CD4-positive, alpha-beta T cell (primary cell): ENCODE results near the gene PAAF1. TPM values are rescaled to one million over a fixed set of nuclear protein-coding genes. Genes with fewer than 3 reads are reported as not detected.

Experiments used
- ATAC-seq: fragments of 200-7000 bp; cut with Tn5 transposase; one replicate; pipeline ENCODE4 v1.10.0; 2022; ENCODE audit warnings: mild to moderate bottlenecking; ENCODE audit not compliant: poor library complexity
- CTCF ChIA-PET: fragments of 350-600 bp; sonication (Branson Sonifier 250); formaldehyde crosslinking; loops from one replicate; lab custom pipeline; 2021; ENCODE audit warnings: antibody characterized with exemption, inconsistent platforms; lab: Charles Lee
- POLR2A ChIA-PET: fragments of 350-600 bp; sonication (Branson Sonifier 250); formaldehyde crosslinking; loops from one replicate; lab custom pipeline; 2021; ENCODE audit warnings: antibody characterized with exemption, inconsistent platforms; lab: Charles Lee
- DNase-seq, 14 experiments: peaks; one replicate each; pipeline ENCODE4 v3.0.0-alpha.2; 2013 to 2020; ENCODE audit warnings: mixed read lengths in 2 of 14
- H3K27ac ChIP-seq, 2 donors: one replicate each; pipeline versions ENCODE4 v1.5.1 to v1.7.0; 2013; ENCODE audit warnings: low read length in 2 of 2, low read depth in 1 of 2, mild to moderate bottlenecking in 1 of 2
- H3K27me3 ChIP-seq, 2 experiments: 1 replicate in 1 of 2; 2 replicates in 1 of 2; pipeline versions ENCODE4 v1.6.1 to v1.7.0; 2013; ENCODE audit warnings: low read length in 2 of 2, control low read depth in 1 of 2, mild to moderate bottlenecking in 1 of 2, moderate library complexity in 1 of 2; ENCODE audit not compliant: insufficient read depth in 2 of 2, control insufficient read depth in 1 of 2
- H3K36me3 ChIP-seq: one replicate; pipeline ENCODE4 v1.6.1; 2013; ENCODE audit warnings: low read length, control low read depth; ENCODE audit not compliant: insufficient read depth
- H3K4me1 ChIP-seq: one replicate; pipeline ENCODE4 v1.6.1; 2013; ENCODE audit warnings: low read length, control low read depth; ENCODE audit not compliant: insufficient read depth
- H3K4me3 ChIP-seq: one replicate; pipeline ENCODE4 v1.5.1; 2013; ENCODE audit warnings: mild to moderate bottlenecking, low read length, moderate library complexity
- H3K9me3 ChIP-seq, 2 experiments: 1 replicate in 1 of 2; 2 replicates in 1 of 2; pipeline versions ENCODE4 v1.6.1 to v1.7.0; 2013; ENCODE audit warnings: low read length in 2 of 2, mild to moderate bottlenecking in 2 of 2, control low read depth in 1 of 2, moderate library complexity in 1 of 2; ENCODE audit not compliant: control insufficient read depth in 1 of 2, insufficient read depth in 1 of 2
- H3K27ac Mint-ChIP-seq: one replicate; pipeline ENCODE4 v1.8.0; 2020; ENCODE audit warnings: mixed read lengths
- H3K27me3 Mint-ChIP-seq: one replicate; pipeline ENCODE4 v1.8.0; 2021; ENCODE audit warnings: mixed read lengths
- H3K36me3 Mint-ChIP-seq: one replicate; pipeline ENCODE4 v1.8.0; 2021; ENCODE audit warnings: low read depth, mixed read lengths
- H3K4me1 Mint-ChIP-seq: one replicate; pipeline ENCODE4 v1.8.0; 2021; ENCODE audit warnings: low read depth, mixed read lengths
- H3K4me3 Mint-ChIP-seq: one replicate; pipeline ENCODE4 v1.8.0; 2020; ENCODE audit warnings: mild to moderate bottlenecking, mixed read lengths
- H3K9me3 Mint-ChIP-seq: one replicate; pipeline ENCODE4 v1.8.0; 2020; ENCODE audit warnings: mixed read lengths
- intact Hi-C, 2 experiments: fragments of 100-400 bp; cut with DNase I in 1 of 2; cut with micrococcal nuclease in 1 of 2; formaldehyde crosslinking; loops; one replicate each; pipeline versions ENCODE4 v1.15.1 to v1.9.0; 2023 to 2025; cut with DNase I, micrococcal nuclease
- total RNA-seq, 174 experiments: library from RNA in 2 of 174; stranded (reverse) in 2 of 174; gene quantifications; one replicate each; pipeline ENCODE4 v1.2.3 and lab custom pipeline; 2021 to 2026
- TF ChIP-seq, protein P1 (sequence below): fragments of 200-600 bp; IDR thresholded peaks from one replicate; pipeline ENCODE4 v1.8.0; 2022; ENCODE audit warnings: antibody characterized with exemption, mild to moderate bottlenecking

Gene PAAF1
- total RNA-seq, 2 experiments from 2014 or later, result 6.2 to 7.6 TPM

DNA sequence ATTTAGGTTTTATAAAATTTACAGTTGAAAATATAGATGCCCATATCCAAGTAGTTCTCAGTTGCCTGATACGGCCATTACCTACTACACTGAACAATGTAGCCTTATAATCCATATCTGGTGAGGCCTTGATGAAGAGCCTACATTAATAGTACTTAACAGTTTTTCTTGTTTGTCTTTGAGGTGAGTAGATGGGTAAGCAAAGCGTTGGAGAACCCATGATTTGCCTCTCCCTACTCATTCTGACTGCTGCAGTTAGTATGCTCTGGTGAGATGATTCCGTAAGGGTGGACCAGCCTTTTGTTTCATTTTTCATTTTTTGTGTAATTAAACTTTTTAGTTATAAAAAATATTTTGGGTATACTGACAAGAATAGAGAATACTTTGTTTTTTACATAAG lies 11.4 kb downstream of the PAAF1 start:
- CTCF ChIA-PET, result no interaction called here
- ATAC-seq, result no peak
- intact Hi-C loops, result no loop called here
- TF ChIP-seq, protein P1, sequence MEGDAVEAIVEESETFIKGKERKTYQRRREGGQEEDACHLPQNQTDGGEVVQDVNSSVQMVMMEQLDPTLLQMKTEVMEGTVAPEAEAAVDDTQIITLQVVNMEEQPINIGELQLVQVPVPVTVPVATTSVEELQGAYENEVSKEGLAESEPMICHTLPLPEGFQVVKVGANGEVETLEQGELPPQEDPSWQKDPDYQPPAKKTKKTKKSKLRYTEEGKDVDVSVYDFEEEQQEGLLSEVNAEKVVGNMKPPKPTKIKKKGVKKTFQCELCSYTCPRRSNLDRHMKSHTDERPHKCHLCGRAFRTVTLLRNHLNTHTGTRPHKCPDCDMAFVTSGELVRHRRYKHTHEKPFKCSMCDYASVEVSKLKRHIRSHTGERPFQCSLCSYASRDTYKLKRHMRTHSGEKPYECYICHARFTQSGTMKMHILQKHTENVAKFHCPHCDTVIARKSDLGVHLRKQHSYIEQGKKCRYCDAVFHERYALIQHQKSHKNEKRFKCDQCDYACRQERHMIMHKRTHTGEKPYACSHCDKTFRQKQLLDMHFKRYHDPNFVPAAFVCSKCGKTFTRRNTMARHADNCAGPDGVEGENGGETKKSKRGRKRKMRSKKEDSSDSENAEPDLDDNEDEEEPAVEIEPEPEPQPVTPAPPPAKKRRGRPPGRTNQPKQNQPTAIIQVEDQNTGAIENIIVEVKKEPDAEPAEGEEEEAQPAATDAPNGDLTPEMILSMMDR, result no peak
- POLR2A ChIA-PET, result no interaction called here
- no peak overlapping the region for H3K4me3 ChIP-seq
- no peaks in the 10 kb centered on the region for H3K4me1 ChIP-seq
- no peaks in the 10 kb centered on the region for H3K27me3 Mint-ChIP-seq
- no peaks in the 10 kb centered on the region for H3K9me3 ChIP-seq
- no peak overlapping the region for H3K4me3 Mint-ChIP-seq
- H3K27ac ChIP-seq, result no peak overlapping the region
- H3K36me3 Mint-ChIP-seq, result peaks cover 68% of the 10 kb centered on the region
- no peak overlapping the region for H3K27ac Mint-ChIP-seq
- H3K36me3 ChIP-seq, result peaks cover 48% of the 10 kb centered on the region
- no peaks in the 10 kb centered on the region for H3K9me3 Mint-ChIP-seq
- H3K4me1 Mint-ChIP-seq, result peaks cover 7% of the 10 kb centered on the region
- no peaks in the 10 kb centered on the region for H3K27me3 ChIP-seq
- DNase-seq, result no peak

DNA sequence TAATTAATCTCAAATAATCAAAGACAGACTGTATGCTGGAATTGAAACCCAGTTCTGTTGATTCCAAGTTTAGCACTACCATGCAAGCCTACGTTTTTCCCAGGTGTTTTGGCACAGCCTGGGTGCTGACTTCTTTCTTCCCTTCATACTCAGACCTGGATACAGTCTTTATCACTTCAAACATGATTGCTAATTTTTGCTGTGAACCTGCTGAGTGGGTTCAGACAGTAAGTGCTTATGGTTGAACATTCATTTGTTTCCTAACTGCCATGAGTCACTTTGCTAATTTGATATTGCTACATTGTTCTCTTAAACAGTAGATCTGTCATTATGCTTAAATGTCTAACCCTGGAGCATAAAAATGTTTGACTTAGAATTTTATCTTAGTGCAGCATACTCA lies 12.2 kb downstream of the PAAF1 start:
- Histone ChIP-seq H3K27me3 (no peaks in the 10 kb centered on the region), H3K4me3 (no peak overlapping the region), H3K4me1 (no peaks in the 10 kb centered on the region), H3K9me3 (no peaks in the 10 kb centered on the region), H3K36me3 (peaks cover 48% of the 10 kb centered on the region), H3K27ac (no peak overlapping the region)
- no peak for DNase-seq
- intact Hi-C loops, result no loop called here
- ChIA-PET CTCF (no interaction called here), POLR2A (interaction anchor here (0.7 kb wide), 1 partner anchor 741 kb away, joined by 3 read pairs; no protein-coding TSS in a partner anchor)
- Mint-ChIP-seq H3K36me3 (peaks cover 64% of the 10 kb centered on the region), H3K9me3 (no peaks in the 10 kb centered on the region), H3K4me3 (no peak overlapping the region), H3K4me1 (peaks cover 5% of the 10 kb centered on the region), H3K27me3 (no peaks in the 10 kb centered on the region), H3K27ac (no peak overlapping the region)
- TF ChIP-seq, protein P1, result no peak
- no peak for ATAC-seq

DNA sequence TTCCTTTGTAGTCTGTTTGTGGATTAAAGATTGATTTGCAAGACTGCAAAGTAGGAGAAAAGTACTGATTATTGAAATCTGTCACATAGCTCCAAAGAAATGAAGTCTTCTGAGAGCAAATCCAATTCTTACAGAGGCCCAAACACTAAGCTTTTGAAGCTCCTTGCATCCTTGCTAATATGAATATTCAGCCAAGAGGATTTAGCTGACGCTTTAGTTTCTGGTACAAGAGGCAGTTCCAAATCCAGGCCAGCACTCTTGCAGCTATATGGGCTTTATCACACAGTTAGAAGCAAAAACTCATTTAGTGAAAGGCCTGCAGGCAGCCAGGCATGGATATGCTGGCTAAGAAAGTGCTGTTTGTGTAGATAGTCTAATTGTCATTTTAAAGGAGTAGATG lies 12.7 kb downstream of the PAAF1 start:
- ChIA-PET POLR2A (interaction anchor here (0.7 kb wide), 1 partner anchor 740 kb away, joined by 3 read pairs; no protein-coding TSS in a partner anchor), CTCF (no interaction called here)
- no peaks in the 10 kb centered on the region for H3K4me1 ChIP-seq
- H3K27ac ChIP-seq, result no peak overlapping the region
- H3K27me3 ChIP-seq, result no peaks in the 10 kb centered on the region
- intact Hi-C loops, result no loop called here
- H3K4me3 ChIP-seq, result no peak overlapping the region
- no peaks in the 10 kb centered on the region for H3K9me3 ChIP-seq
- Mint-ChIP-seq H3K9me3 (no peaks in the 10 kb centered on the region), H3K36me3 (peaks cover 64% of the 10 kb centered on the region), H3K4me1 (peaks cover 5% of the 10 kb centered on the region), H3K4me3 (no peak overlapping the region), H3K27me3 (no peaks in the 10 kb centered on the region), H3K27ac (no peak overlapping the region)
- peaks cover 46% of the 10 kb centered on the region for H3K36me3 ChIP-seq
- DNase-seq (no peak), ATAC-seq (no peak)
- TF ChIP-seq, protein P1, result no peak
